CD4-positive, alpha-beta T cell treated with Interleukin-4 for 4 hours (primary cell): ENCODE data around the gene CASZ1.

Experiments
- DNase-seq: peaks from one replicate; pipeline ENCODE4 v3.0.0-alpha.2; 2020

The CASZ1 gene

GRCh38 chr1:10665226-10665625, 131.2 kb downstream of the CASZ1 start:
- DNase-seq: no peak

- no peak for DNase-seq
These were observed 132.2 kb downstream of the CASZ1 start for GRCh38 chr1:10664251-10664650.

GRCh38 chr1:10663678-10664035, 132.8 kb downstream of the CASZ1 start:
- DNase-seq: no peak

GRCh38 chr1:10662824-10663677, 133.4 kb downstream of the CASZ1 start:
- DNase-seq: no peak

- no peak for DNase-seq
These were observed 134.3 kb downstream of the CASZ1 start for GRCh38 chr1:10662090-10662688.

GRCh38 chr1:10661453-10661852, 135.0 kb downstream of the CASZ1 start:
- DNase-seq: no peak

GRCh38 chr1:10659646-10660540, 136.6 kb downstream of the CASZ1 start:
- no peak for DNase-seq

GRCh38 chr1:10659218-10659617, 137.2 kb downstream of the CASZ1 start:
- DNase-seq: no peak

GRCh38 chr1:10658396-10659066, 137.9 kb downstream of the CASZ1 start:
- no peak for DNase-seq

GRCh38 chr1:10657088-10657847, 139.2 kb downstream of the CASZ1 start:
- DNase-seq: no peak

- no peak for DNase-seq
These were observed 140.0 kb downstream of the CASZ1 start for GRCh38 chr1:10656431-10656830.

GRCh38 chr1:10655002-10655401, 141.4 kb downstream of the CASZ1 start:
- DNase-seq: no peak

GRCh38 chr1:10653370-10654125, 142.9 kb downstream of the CASZ1 start:
- DNase-seq: no peak

GRCh38 chr1:10652626-10653025, 143.8 kb downstream of the CASZ1 start:
- no peak for DNase-seq

GRCh38 chr1:10651793-10652192, 144.7 kb downstream of the CASZ1 start:
- no peak for DNase-seq

GRCh38 chr1:10651389-10651766, 145.1 kb downstream of the CASZ1 start:
- no peak for DNase-seq

GRCh38 chr1:10650556-10651388, 145.7 kb downstream of the CASZ1 start:
- no peak for DNase-seq

- DNase-seq: no peak
These were observed 146.8 kb downstream of the CASZ1 start for GRCh38 chr1:10649517-10650201.

GRCh38 chr1:10648689-10649516, 147.5 kb downstream of the CASZ1 start:
- no peak for DNase-seq
